HG02763 (cell line): ENCODE results near the gene RPL35.

Experiments
- ATAC-seq: cut with Tn5 transposase; IDR thresholded peaks from one replicate; pipeline ENCODE4 v1.9.1; 2021; ENCODE audit warnings: mild to moderate bottlenecking, moderate library complexity; ENCODE audit not compliant: unreplicated experiment

RPL35 gene

DNA sequence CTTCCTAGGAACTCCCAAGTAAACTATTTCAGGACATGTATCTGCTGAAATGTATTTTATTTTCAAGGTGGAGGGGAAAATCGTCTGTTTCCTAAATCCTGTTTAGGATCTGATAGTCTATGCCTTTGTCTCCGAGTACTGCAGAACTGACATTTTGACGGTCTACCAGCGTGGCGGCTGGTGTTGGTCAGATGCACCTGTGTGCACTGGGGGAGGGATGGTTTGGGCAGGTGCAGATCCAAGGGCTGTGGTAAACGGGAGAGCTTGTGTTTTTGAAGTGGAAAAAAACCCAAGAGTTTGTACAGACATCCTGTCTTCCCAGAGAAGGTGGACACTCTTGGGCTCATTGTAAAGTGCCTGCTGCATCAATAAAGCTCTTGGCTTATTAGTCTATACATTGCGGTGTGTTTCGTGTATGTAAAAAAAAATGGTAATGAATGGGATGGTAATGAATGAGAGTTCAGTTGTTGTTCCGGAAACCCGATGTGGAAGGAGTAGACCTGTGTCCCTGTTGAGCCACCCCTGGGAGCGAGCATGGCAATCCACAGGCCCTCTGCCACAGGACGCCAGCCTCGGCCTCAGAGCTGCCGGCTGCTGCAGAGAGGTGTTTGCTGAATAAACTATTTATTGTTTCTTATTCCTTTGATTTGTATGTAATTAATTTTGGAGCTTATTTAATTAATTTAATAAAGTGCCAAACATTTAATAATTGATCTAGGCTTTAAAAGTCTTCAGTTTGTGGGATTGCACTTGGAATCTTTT, 15.4 kb upstream of the RPL35 start:
- ATAC-seq: no peak

- ATAC-seq: no peak
Observed at GRCh38 chr9:124875501-124875900, 13.7 kb upstream of the RPL35 start.

- ATAC-seq: no peak
Observed at GRCh38 chr9:124873664-124874063, 11.9 kb upstream of the RPL35 start.

- ATAC-seq: no peak
Observed at GRCh38 chr9:124871156-124871561, 9.4 kb upstream of the RPL35 start.

GRCh38 chr9:124870723-124871122, 9.0 kb upstream of the RPL35 start:
- no peak for ATAC-seq

DNA sequence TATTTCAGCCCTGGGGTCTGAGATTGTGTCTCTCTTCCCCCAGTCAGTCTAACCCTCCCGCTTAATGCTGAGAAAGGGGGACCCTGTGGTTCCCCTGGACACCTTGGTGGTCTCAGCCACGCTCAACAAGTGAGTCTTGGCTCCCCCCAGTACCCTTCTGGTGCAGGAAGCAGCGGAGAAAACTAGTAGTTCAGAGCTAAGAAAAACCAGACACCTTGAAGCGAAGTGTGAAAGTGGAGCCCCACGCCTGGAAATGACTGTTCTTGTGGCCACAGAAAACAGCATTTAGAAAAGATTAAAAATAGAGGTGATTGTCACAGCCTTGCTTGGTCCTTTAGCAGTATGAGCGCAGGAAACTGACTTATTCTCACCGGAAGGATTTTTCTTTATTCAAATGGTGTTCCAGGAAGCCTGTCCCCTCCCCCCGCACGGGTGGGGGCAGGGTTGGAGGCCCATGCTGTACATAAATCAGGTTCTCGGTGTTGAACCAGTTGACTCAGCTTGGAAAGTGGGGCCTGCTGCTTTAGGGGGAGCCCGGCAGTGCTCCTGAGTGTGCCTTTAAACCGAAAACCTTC, 8.3 kb upstream of the RPL35 start:
- ATAC-seq: no peak

GRCh38 chr9:124869466-124869985, 7.8 kb upstream of the RPL35 start:
- peak; percentile 1 for ATAC-seq

- peak; percentile 66 for ATAC-seq
Observed at GRCh38 chr9:124868511-124869465, 7.0 kb upstream of the RPL35 start.

GRCh38 chr9:124863371-124863871, 1.7 kb upstream of the RPL35 start:
- ATAC-seq: no peak

DNA sequence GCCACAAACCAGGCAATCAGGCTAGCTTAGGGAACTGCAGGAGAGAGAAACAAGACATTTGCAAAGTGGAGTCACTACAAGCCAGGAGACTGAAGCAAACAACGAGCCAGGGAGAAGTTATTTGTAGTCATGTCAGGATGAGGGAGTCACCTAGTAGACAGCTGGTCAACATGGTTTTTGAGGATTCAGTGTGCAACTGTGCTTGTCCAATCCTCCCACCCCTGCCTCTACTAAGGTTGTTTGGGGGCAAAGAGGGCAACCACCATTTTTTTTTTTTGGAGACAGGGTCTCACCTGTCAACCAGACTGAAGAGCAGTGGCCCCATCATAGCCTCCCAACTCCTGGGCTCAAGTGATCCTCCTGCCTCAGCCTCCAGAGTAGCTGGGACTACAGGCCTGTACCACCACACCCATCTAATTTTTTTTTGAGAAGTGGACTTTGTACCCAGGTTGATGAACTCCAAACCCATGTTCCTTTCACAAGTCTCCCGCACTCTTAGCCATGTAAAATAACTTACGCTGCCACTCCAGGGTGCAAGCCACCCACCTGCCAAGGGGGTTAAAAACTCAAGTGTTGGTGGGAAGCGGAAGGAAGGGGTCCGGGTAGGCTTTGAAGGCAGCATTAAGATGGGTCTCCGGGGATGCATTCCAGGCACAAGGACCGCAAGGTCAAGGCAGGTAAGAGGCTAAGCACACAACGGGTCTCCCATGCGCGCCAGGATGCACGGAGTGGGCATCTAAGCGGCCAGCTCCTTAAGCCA, 995 bp downstream of the RPL35 start:
- no peak for ATAC-seq

DNA sequence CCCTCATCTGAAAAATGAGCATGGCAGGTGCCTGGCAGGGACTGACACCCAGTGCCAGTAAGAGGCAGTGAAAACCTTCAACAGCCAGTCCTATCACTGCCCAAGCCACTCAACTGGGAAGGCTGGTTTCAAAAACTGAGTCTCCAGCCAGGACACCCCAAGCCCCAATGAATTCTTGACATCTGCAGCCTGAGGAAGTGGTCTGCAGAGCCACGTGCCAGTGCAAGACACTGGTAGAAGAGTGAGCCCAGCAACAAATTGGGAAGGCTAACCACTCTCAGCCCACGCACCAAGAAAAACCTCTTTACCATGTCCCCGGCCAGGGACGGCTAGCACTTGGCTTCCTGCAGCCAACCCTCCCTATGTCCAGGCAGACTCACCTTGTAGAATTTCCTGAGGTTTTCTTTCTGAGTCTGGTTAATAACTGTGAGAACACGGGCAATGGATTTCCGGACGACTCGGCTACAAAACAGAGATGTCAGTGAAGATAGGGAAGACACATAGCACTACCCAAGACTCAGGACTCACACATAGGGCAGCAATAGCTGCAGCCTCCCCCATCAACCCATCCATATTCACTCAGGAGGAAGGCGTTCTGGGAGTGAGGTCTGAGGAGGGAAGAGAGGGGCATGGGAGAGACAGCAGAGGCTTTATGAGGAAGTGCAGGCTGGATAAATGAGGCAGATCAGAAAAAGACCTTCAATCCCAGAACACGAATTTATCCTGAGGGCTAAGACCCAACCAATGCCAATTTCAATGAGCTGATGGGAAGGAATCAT, 1.8 kb downstream of the RPL35 start:
- no peak for ATAC-seq

- no peak for ATAC-seq
Observed at GRCh38 chr9:124858330-124859046, 3.3 kb downstream of the RPL35 start.

- ATAC-seq: no peak
Observed at GRCh38 chr9:124857533-124858162, 4.1 kb downstream of the RPL35 start.

- ATAC-seq: no peak
Observed at GRCh38 chr9:124855944-124856765, 5.6 kb downstream of the RPL35 start.

DNA sequence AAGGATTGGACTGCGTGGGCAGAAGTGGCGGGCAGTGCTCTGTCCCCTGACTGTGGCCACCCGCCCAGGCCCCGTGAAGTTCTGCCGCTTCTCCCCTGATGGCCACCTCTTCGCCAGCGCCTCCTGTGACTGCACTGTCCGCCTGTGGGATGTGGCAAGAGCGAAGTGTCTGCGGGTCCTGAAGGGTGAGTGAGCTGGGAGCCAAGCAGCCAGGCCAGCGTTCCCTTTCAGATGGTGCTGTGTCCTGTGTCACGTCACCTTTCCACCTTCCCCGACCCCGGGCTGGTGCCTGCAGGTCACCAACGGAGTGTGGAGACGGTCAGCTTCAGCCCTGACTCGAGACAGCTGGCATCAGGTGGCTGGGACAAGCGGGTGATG, 6.2 kb downstream of the RPL35 start:
- ATAC-seq: no peak

GRCh38 chr9:124854822-124855221, 6.9 kb downstream of the RPL35 start:
- no peak for ATAC-seq

- no peak for ATAC-seq
Observed at GRCh38 chr9:124854161-124854560, 7.6 kb downstream of the RPL35 start.
